Neural progenitor cell (in vitro differentiated cells): ENCODE measurements around the gene KCNH1. TPM values are rescaled to one million over a fixed set of nuclear protein-coding genes. Genes with fewer than 3 reads are reported as not detected.

Source experiments
- DNase-seq: peaks from one replicate; pipeline ENCODE4 v3.0.0-alpha.2; 2016; ENCODE audit warnings: low spot score
- H2AFZ ChIP-seq: fragments of 200-600 bp; sonication (generic); replicated peaks from 2 replicates; pipeline ENCODE4 v1.6.1; 2016; ENCODE audit warnings: antibody characterized with exemption
- H3F3A ChIP-seq: fragments of 200-600 bp; sonication (generic); 2 replicates; pipeline ENCODE4 v1.6.1; 2016; ENCODE audit warnings: antibody characterized with exemption, low read depth
- H3K27ac ChIP-seq: fragments of 200-600 bp; sonication (generic); 2 replicates; pipeline ENCODE4 v1.5.1; 2016; ENCODE audit warnings: mild to moderate bottlenecking
- H3K27me3 ChIP-seq: fragments of 200-600 bp; sonication (generic); 2 replicates; pipeline ENCODE4 v1.6.1; 2016; ENCODE audit warnings: mild to moderate bottlenecking, moderate library complexity
- H3K36me3 ChIP-seq: fragments of 200-600 bp; sonication (generic); 2 replicates; pipeline ENCODE4 v1.5.1; 2016
- H3K4me1 ChIP-seq: fragments of 200-600 bp; sonication (generic); 2 replicates; pipeline ENCODE4 v1.6.1; 2016; ENCODE audit warnings: mixed run types
- H3K4me2 ChIP-seq: fragments of 200-600 bp; sonication (generic); 2 replicates; pipeline ENCODE4 v1.6.1; 2016
- H3K4me3 ChIP-seq: fragments of 200-600 bp; sonication (generic); 2 replicates; pipeline ENCODE4 v1.5.1; 2016
- H3K79me2 ChIP-seq: fragments of 200-600 bp; sonication (generic); 2 replicates; pipeline ENCODE4 v1.6.1; 2016; ENCODE audit warnings: low read depth
- H3K9ac ChIP-seq: fragments of 200-600 bp; sonication (generic); 2 replicates; pipeline ENCODE4 v1.6.1; 2016
- H3K9me3 ChIP-seq: fragments of 200-600 bp; sonication (generic); 2 replicates; pipeline ENCODE4 v1.5.1; 2016; ENCODE audit warnings: low read depth
- H4K20me1 ChIP-seq: fragments of 200-600 bp; sonication (generic); 2 replicates; pipeline ENCODE4 v1.6.1; 2016; ENCODE audit warnings: low read depth
- H3K27ac Mint-ChIP-seq: 3 replicates; pipeline ENCODE4 v1.8.0; 2021; ENCODE audit warnings: mixed read lengths
- H3K27me3 Mint-ChIP-seq: 2 replicates; pipeline ENCODE4 v1.8.0; 2022; ENCODE audit warnings: low read depth, mild to moderate bottlenecking, inconsistent platforms, moderate library complexity, mixed read lengths; ENCODE audit not compliant: insufficient read depth
- H3K36me3 Mint-ChIP-seq: 3 replicates; pipeline ENCODE4 v1.8.0; 2021; ENCODE audit warnings: mixed read lengths
- H3K4me1 Mint-ChIP-seq: 3 replicates; pipeline ENCODE4 v1.8.0; 2021; ENCODE audit warnings: mixed read lengths
- H3K4me3 Mint-ChIP-seq: 3 replicates; pipeline ENCODE4 v1.8.0; 2021; ENCODE audit warnings: mild to moderate bottlenecking, moderate library complexity, mixed read lengths
- H3K9me3 Mint-ChIP-seq: 3 replicates; pipeline ENCODE4 v1.8.0; 2020; ENCODE audit warnings: mixed read lengths
- EZH2 ChIP-seq: fragments of 200-600 bp; sonication (generic); IDR thresholded peaks from 2 replicates; pipeline ENCODE4 v1.6.1; 2017; ENCODE audit warnings: antibody characterized with exemption, mild to moderate bottlenecking, moderate library complexity
- EZH2phosphoT487 ChIP-seq: fragments of 200-600 bp; sonication (generic); IDR thresholded peaks from 2 replicates; pipeline ENCODE4 v1.6.1; 2017; ENCODE audit warnings: antibody characterized with exemption
- total RNA-seq: library from RNA; depleted of rRNA; stranded (reverse); fragments of >200 nt; gene quantifications from 2 replicates; pipeline ENCODE4 v1.2.3, GENCODE V29; 2015; ENCODE audit warnings: low replicate concordance
- TF ChIP-seq, protein P1 (sequence below): fragments of 200-600 bp; sonication (generic); IDR thresholded peaks from 2 replicates; pipeline ENCODE4 v1.5.1; 2017; ENCODE audit warnings: antibody characterized with exemption, mild to moderate bottlenecking

Gene KCNH1
- total RNA-seq, 1 donor from 2014 or later = 1.6 TPM

DNA sequence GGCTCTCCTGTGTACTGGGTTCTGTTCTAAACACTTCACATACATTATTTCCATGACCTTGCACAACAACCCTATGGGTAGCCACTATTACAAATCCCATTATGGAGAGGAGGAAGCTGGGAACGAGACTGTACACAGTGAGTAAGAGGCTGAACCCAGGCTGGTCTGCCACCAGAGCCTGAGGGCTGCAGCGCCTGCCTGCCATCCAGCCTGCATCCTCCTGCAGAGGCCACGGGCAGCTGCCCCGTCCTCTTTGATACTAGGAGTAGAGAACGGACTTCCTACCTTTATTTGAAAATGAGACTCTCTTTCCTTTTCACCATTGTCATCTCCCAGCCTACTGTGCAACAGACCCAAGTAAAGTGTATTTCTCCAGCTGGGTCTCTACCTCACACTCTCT is 435.3 kb downstream of the KCNH1 start:
- H3K4me1 ChIP-seq = peaks cover 5% of the 10 kb centered on the region
- no peak overlapping the region for H3K27ac ChIP-seq
- no peaks in the 10 kb centered on the region for H3K27me3 ChIP-seq
- Mint-ChIP-seq H3K36me3 (no peaks in the 10 kb centered on the region), H3K9me3 (peaks cover 3% of the 10 kb centered on the region), H3K4me3 (no peak overlapping the region), H3K27me3 (peaks cover 2% of the 10 kb centered on the region), H3K27ac (no peak overlapping the region), H3K4me1 (peaks cover 13% of the 10 kb centered on the region)
- H3K4me2 ChIP-seq = no peak overlapping the region
- H3F3A ChIP-seq = no peaks in the 10 kb centered on the region
- H3K36me3 ChIP-seq = no peaks in the 10 kb centered on the region
- no peak for TF ChIP-seq EZH2phosphoT487
- no peak for TF ChIP-seq EZH2
- TF ChIP-seq, protein P1, sequence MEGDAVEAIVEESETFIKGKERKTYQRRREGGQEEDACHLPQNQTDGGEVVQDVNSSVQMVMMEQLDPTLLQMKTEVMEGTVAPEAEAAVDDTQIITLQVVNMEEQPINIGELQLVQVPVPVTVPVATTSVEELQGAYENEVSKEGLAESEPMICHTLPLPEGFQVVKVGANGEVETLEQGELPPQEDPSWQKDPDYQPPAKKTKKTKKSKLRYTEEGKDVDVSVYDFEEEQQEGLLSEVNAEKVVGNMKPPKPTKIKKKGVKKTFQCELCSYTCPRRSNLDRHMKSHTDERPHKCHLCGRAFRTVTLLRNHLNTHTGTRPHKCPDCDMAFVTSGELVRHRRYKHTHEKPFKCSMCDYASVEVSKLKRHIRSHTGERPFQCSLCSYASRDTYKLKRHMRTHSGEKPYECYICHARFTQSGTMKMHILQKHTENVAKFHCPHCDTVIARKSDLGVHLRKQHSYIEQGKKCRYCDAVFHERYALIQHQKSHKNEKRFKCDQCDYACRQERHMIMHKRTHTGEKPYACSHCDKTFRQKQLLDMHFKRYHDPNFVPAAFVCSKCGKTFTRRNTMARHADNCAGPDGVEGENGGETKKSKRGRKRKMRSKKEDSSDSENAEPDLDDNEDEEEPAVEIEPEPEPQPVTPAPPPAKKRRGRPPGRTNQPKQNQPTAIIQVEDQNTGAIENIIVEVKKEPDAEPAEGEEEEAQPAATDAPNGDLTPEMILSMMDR = no peak
- H3K9me3 ChIP-seq = peaks cover 4% of the 10 kb centered on the region
- no peak overlapping the region for H3K4me3 ChIP-seq
- H3K79me2 ChIP-seq = no peaks in the 10 kb centered on the region
- H2AFZ ChIP-seq = no peak overlapping the region
- DNase-seq = no peak
- H4K20me1 ChIP-seq = no peaks in the 10 kb centered on the region
- no peak overlapping the region for H3K9ac ChIP-seq

- DNase-seq = no peak
- peaks cover 4% of the 10 kb centered on the region for H3K9me3 ChIP-seq
- H3K4me2 ChIP-seq = no peak overlapping the region
- no peaks in the 10 kb centered on the region for H3K79me2 ChIP-seq
- no peak overlapping the region for H3K4me3 ChIP-seq
- no peak overlapping the region for H3K9ac ChIP-seq
- peaks cover 2% of the 10 kb centered on the region for H3K27me3 Mint-ChIP-seq
- peaks cover under 1% of the 10 kb centered on the region for H3K9me3 Mint-ChIP-seq
- no peaks in the 10 kb centered on the region for H4K20me1 ChIP-seq
- no peaks in the 10 kb centered on the region for H3K27me3 ChIP-seq
- no peak overlapping the region for H3K27ac Mint-ChIP-seq
- TF ChIP-seq EZH2 = no peak
- TF ChIP-seq, protein P1 = peak; percentile 12
- no peaks in the 10 kb centered on the region for H3F3A ChIP-seq
- no peaks in the 10 kb centered on the region for H3K36me3 Mint-ChIP-seq
- H3K4me1 ChIP-seq = no peaks in the 10 kb centered on the region
- H3K4me3 Mint-ChIP-seq = no peak overlapping the region
- no peak overlapping the region for H2AFZ ChIP-seq
- no peaks in the 10 kb centered on the region for H3K36me3 ChIP-seq
- H3K4me1 Mint-ChIP-seq = peaks cover 13% of the 10 kb centered on the region
- no peak overlapping the region for H3K27ac ChIP-seq
These were observed 436.8 kb downstream of the KCNH1 start for GRCh38 chr1:210697185-210697584.

DNA sequence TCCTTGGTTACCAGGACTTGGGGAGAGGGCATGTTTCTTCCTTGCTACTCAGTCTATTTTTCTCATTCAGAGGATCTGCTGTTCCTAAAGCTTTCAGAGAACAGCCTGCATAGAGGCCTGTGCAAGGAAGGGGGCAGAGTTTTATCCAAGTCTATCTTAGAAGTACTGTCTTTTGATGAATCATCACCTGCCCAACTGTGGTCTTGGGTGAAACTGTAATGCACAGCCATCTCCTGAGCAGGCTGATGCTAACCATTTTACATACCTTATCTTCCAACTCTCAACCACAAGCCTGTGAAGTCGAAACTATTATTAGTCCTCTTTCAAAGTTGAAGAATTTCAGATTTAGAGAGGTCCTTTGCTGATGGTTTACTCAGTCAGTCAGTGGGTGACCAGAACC is 437.2 kb downstream of the KCNH1 start:
- no peaks in the 10 kb centered on the region for H3K9me3 Mint-ChIP-seq
- H3K4me1 ChIP-seq = no peaks in the 10 kb centered on the region
- H3F3A ChIP-seq = no peaks in the 10 kb centered on the region
- peaks cover 2% of the 10 kb centered on the region for H3K27me3 Mint-ChIP-seq
- H3K27ac ChIP-seq = no peak overlapping the region
- H3K4me3 ChIP-seq = no peak overlapping the region
- H2AFZ ChIP-seq = no peak overlapping the region
- H3K9me3 ChIP-seq = peaks cover 2% of the 10 kb centered on the region
- no peak for DNase-seq
- no peaks in the 10 kb centered on the region for H3K36me3 ChIP-seq
- no peaks in the 10 kb centered on the region for H3K79me2 ChIP-seq
- peaks cover 13% of the 10 kb centered on the region for H3K4me1 Mint-ChIP-seq
- TF ChIP-seq EZH2phosphoT487 (no peak), EZH2 (no peak)
- TF ChIP-seq, protein P1 = no peak
- H3K9ac ChIP-seq = no peak overlapping the region
- no peaks in the 10 kb centered on the region for H3K27me3 ChIP-seq
- H3K4me3 Mint-ChIP-seq = no peak overlapping the region
- H4K20me1 ChIP-seq = no peaks in the 10 kb centered on the region
- no peak overlapping the region for H3K4me2 ChIP-seq
- H3K36me3 Mint-ChIP-seq = no peaks in the 10 kb centered on the region
- peak overlapping the region; percentile 72 for H3K27ac Mint-ChIP-seq

- no peak for TF ChIP-seq EZH2
- TF ChIP-seq EZH2phosphoT487 = no peak
- TF ChIP-seq, protein P1 = no peak
- no peaks in the 10 kb centered on the region for H3K36me3 Mint-ChIP-seq
- H3K4me3 Mint-ChIP-seq = no peak overlapping the region
- Histone ChIP-seq H3K4me1 (no peaks in the 10 kb centered on the region), H3K79me2 (no peaks in the 10 kb centered on the region), H3K36me3 (no peaks in the 10 kb centered on the region), H4K20me1 (no peaks in the 10 kb centered on the region), H3F3A (no peaks in the 10 kb centered on the region), H3K27me3 (no peaks in the 10 kb centered on the region), H3K9me3 (no peaks in the 10 kb centered on the region), H3K27ac (no peak overlapping the region), H3K4me3 (no peak overlapping the region), H3K9ac (no peak overlapping the region), H2AFZ (no peak overlapping the region), H3K4me2 (no peak overlapping the region)
- no peaks in the 10 kb centered on the region for H3K9me3 Mint-ChIP-seq
- DNase-seq = no peak
- H3K27ac Mint-ChIP-seq = no peak overlapping the region
- H3K27me3 Mint-ChIP-seq = peaks cover 4% of the 10 kb centered on the region
- H3K4me1 Mint-ChIP-seq = peaks cover 13% of the 10 kb centered on the region
These were observed 438.9 kb downstream of the KCNH1 start for GRCh38 chr1:210695026-210695425.
